ENCODE data around the gene BCAS3. TPM values are rescaled to one million over a fixed set of nuclear protein-coding genes. Genes with fewer than 3 reads are reported as not detected.

The BCAS3 gene
- total RNA-seq, 1 experiment from 2014 or later: 14.4 TPM

- Histone ChIP-seq H3K36me3 (ENCODE audit: insufficient read depth, low read length, poor library complexity, severe bottlenecking) (no peaks in the 10 kb centered on the region), H3K9me3 (ENCODE audit: low read depth, low read length, poor library complexity, severe bottlenecking) (no peaks in the 10 kb centered on the region), H3K4me1 (ENCODE audit: insufficient read depth, low read length, poor library complexity, severe bottlenecking) (no peaks in the 10 kb centered on the region), H3K4me3 (ENCODE audit: low read depth, low read length, poor library complexity, severe bottlenecking) (no peak overlapping the region), H3K27ac (ENCODE audit: low read depth, low read length, poor library complexity, severe bottlenecking) (no peak overlapping the region), H3K27me3 (replicated peaks; ENCODE audit: insufficient read depth, low read depth, low read length, poor library complexity) (no peaks in the 10 kb centered on the region)
- no peak for DNase-seq (ENCODE audit: low spot score)
- intact Hi-C loops (cut with micrococcal nuclease; ENCODE audit: unreplicated experiment): no loop called here
- BruUV-seq (replicated peaks): no TSS peak
- TF ChIP-seq EZH2 (IDR thresholded peaks at IDR 0.05; ENCODE audit: borderline replicate concordance, low read depth, low read length, poor library complexity, severe bottlenecking): no peak
- TF ChIP-seq, protein P1, sequence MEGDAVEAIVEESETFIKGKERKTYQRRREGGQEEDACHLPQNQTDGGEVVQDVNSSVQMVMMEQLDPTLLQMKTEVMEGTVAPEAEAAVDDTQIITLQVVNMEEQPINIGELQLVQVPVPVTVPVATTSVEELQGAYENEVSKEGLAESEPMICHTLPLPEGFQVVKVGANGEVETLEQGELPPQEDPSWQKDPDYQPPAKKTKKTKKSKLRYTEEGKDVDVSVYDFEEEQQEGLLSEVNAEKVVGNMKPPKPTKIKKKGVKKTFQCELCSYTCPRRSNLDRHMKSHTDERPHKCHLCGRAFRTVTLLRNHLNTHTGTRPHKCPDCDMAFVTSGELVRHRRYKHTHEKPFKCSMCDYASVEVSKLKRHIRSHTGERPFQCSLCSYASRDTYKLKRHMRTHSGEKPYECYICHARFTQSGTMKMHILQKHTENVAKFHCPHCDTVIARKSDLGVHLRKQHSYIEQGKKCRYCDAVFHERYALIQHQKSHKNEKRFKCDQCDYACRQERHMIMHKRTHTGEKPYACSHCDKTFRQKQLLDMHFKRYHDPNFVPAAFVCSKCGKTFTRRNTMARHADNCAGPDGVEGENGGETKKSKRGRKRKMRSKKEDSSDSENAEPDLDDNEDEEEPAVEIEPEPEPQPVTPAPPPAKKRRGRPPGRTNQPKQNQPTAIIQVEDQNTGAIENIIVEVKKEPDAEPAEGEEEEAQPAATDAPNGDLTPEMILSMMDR (conservative IDR thresholded peaks at IDR 0.05; ENCODE audit: low read depth, low read length): no peak
- CTCF ChIA-PET: no interaction called here
- POLR2A ChIA-PET (ENCODE audit: low non-redundant PET): no interaction called here
These were observed 577.3 kb downstream of the BCAS3 start for GRCh38 chr17:61254904-61255303.

- Histone ChIP-seq H3K4me1 (ENCODE audit: insufficient read depth, low read length, poor library complexity, severe bottlenecking) (no peaks in the 10 kb centered on the region), H3K27ac (ENCODE audit: low read depth, low read length, poor library complexity, severe bottlenecking) (no peak overlapping the region), H3K27me3 (replicated peaks; ENCODE audit: insufficient read depth, low read depth, low read length, poor library complexity) (no peaks in the 10 kb centered on the region), H3K4me3 (ENCODE audit: low read depth, low read length, poor library complexity, severe bottlenecking) (no peak overlapping the region), H3K36me3 (ENCODE audit: insufficient read depth, low read length, poor library complexity, severe bottlenecking) (no peaks in the 10 kb centered on the region), H3K9me3 (ENCODE audit: low read depth, low read length, poor library complexity, severe bottlenecking) (no peaks in the 10 kb centered on the region)
- intact Hi-C loops (cut with micrococcal nuclease; ENCODE audit: unreplicated experiment): no loop called here
- no peak for TF ChIP-seq EZH2 (IDR thresholded peaks at IDR 0.05; ENCODE audit: borderline replicate concordance, low read depth, low read length, poor library complexity, severe bottlenecking)
- ChIA-PET POLR2A (ENCODE audit: low non-redundant PET) (no interaction called here), CTCF (no interaction called here)
- no peak for DNase-seq (ENCODE audit: low spot score)
- no TSS peak for BruUV-seq (replicated peaks)
These were observed 578.0 kb downstream of the BCAS3 start for GRCh38 chr17:61255647-61256046.

DNA sequence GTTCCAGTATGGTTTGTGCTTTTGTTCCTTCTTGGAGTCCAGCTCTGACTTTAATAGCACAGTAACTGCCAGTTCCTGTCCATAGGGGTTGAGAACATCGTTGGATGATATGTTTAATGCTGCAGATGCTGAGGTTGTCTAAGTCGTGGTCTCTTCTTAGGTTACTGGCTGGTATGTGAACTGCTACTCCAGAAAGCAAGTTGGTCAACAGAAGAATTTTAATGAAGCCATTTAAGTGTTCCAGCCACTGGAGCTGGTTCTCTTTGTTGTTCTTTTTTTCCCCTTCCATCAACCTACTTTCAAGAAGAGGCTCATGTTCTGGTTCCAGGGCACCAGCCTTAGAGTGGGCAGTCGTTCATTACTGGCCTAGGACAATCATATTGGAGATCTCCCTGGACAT lies 581.7 kb downstream of the BCAS3 start:
- POLR2A ChIA-PET (ENCODE audit: low non-redundant PET): no interaction called here
- no peaks in the 10 kb centered on the region for H3K27me3 ChIP-seq (replicated peaks; ENCODE audit: insufficient read depth, low read depth, low read length, poor library complexity)
- no peaks in the 10 kb centered on the region for H3K9me3 ChIP-seq (ENCODE audit: low read depth, low read length, poor library complexity, severe bottlenecking)
- TF ChIP-seq, protein P1 (conservative IDR thresholded peaks at IDR 0.05; ENCODE audit: low read depth, low read length): no peak
- TF ChIP-seq EZH2 (IDR thresholded peaks at IDR 0.05; ENCODE audit: borderline replicate concordance, low read depth, low read length, poor library complexity, severe bottlenecking): no peak
- no peak overlapping the region for H3K4me3 ChIP-seq (ENCODE audit: low read depth, low read length, poor library complexity, severe bottlenecking)
- BruUV-seq (replicated peaks): no TSS peak
- H3K4me1 ChIP-seq (ENCODE audit: insufficient read depth, low read length, poor library complexity, severe bottlenecking): no peaks in the 10 kb centered on the region
- intact Hi-C loops (cut with micrococcal nuclease; ENCODE audit: unreplicated experiment): no loop called here
- no peak for DNase-seq (ENCODE audit: low spot score)
- H3K36me3 ChIP-seq (ENCODE audit: insufficient read depth, low read length, poor library complexity, severe bottlenecking): no peaks in the 10 kb centered on the region
- CTCF ChIA-PET: no interaction called here
- no peak overlapping the region for H3K27ac ChIP-seq (ENCODE audit: low read depth, low read length, poor library complexity, severe bottlenecking)

DNA sequence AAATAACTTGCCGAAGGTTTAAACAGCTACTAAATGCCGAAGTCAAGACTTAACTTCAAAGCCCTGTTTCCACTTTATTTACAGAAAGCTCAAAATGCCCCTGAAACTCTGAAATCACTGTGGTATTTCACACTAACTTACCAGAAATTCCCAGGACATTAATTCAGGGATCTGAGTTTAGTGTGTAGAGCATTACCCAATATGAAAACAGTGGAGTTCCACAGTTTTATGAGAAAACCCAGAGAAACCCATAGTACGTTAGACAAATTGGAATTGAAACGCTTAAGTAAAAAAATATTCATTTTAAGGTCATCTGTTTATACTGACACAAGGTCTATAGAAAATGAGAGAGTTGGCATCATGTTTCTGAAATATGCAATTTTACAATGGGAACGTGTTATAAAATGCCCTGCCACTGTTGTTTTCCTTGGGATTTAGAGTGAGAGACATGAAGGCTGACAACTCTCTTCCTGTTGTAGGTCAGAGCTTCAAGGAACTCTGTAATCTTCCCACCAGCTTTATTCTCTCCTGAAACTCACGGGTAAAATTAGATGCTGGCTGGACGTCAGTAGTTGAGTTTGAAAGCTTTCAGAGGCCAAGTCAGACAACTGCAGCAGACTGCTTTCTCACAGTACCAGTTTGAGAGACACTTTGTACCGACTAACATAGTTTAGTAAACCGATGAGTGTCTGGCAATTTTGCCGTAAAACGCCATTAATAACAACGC lies 582.6 kb downstream of the BCAS3 start:
- BruUV-seq (replicated peaks): no TSS peak
- Histone ChIP-seq H3K27ac (ENCODE audit: low read depth, low read length, poor library complexity, severe bottlenecking) (no peak overlapping the region), H3K9me3 (ENCODE audit: low read depth, low read length, poor library complexity, severe bottlenecking) (no peaks in the 10 kb centered on the region), H3K27me3 (replicated peaks; ENCODE audit: insufficient read depth, low read depth, low read length, poor library complexity) (no peaks in the 10 kb centered on the region), H3K4me1 (ENCODE audit: insufficient read depth, low read length, poor library complexity, severe bottlenecking) (no peaks in the 10 kb centered on the region), H3K4me3 (ENCODE audit: low read depth, low read length, poor library complexity, severe bottlenecking) (no peak overlapping the region), H3K36me3 (ENCODE audit: insufficient read depth, low read length, poor library complexity, severe bottlenecking) (no peaks in the 10 kb centered on the region)
- ChIA-PET CTCF (no interaction called here), POLR2A (ENCODE audit: low non-redundant PET) (no interaction called here)
- no peak for TF ChIP-seq EZH2 (IDR thresholded peaks at IDR 0.05; ENCODE audit: borderline replicate concordance, low read depth, low read length, poor library complexity, severe bottlenecking)
- TF ChIP-seq, protein P1 (conservative IDR thresholded peaks at IDR 0.05; ENCODE audit: low read depth, low read length): no peak
- intact Hi-C loops (cut with micrococcal nuclease; ENCODE audit: unreplicated experiment): no loop called here
- no peak for DNase-seq (ENCODE audit: low spot score)

Measured in A673 (cell line).